Osteoblast (primary cell): Measurements from ENCODE around the gene OR5K2. TPM values are rescaled to one million over a fixed set of nuclear protein-coding genes. Genes with fewer than 3 reads are reported as not detected.

Experiments
- DNase-seq: peaks from one replicate; pipeline ENCODE4 v3.0.0; 2011; ENCODE audit warnings: low spot score, mixed read lengths; ENCODE audit not compliant: insufficient read length; ENCODE audit errors: missing footprints
- H2AFZ ChIP-seq: 2 replicates; pipeline ENCODE4 v1.6.0; 2011; ENCODE audit warnings: mild to moderate bottlenecking, low read length
- H3K27ac ChIP-seq: 2 replicates; pipeline ENCODE4 v1.5.1; 2011; ENCODE audit warnings: mild to moderate bottlenecking, low read depth, low read length, moderate library complexity
- H3K27me3 ChIP-seq: 2 replicates; pipeline ENCODE4 v1.6.0; 2012; ENCODE audit warnings: mild to moderate bottlenecking, control low read depth, inconsistent platforms, low read length, moderate library complexity; ENCODE audit not compliant: insufficient read depth
- H3K36me3 ChIP-seq: 2 replicates; pipeline ENCODE4 v1.5.1; 2011; ENCODE audit warnings: mild to moderate bottlenecking, low read length, control low read depth, moderate library complexity; ENCODE audit not compliant: insufficient read depth
- H3K4me1 ChIP-seq: 2 replicates; pipeline ENCODE4 v1.5.1; 2011; ENCODE audit warnings: mild to moderate bottlenecking, low read length, control low read depth, moderate library complexity; ENCODE audit not compliant: insufficient read depth
- H3K4me2 ChIP-seq: 2 replicates; pipeline ENCODE4 v1.6.0; 2011; ENCODE audit warnings: mild to moderate bottlenecking, low read length; ENCODE audit not compliant: insufficient read depth
- H3K4me3 ChIP-seq: fragments of 200-600 bp; sonication (generic); 3 replicates; pipeline ENCODE4 v1.5.1; 2012; ENCODE audit warnings: mild to moderate bottlenecking, low read length, inconsistent platforms; ENCODE audit not compliant: insufficient read depth
- H3K79me2 ChIP-seq: 2 replicates; pipeline ENCODE4 v1.6.0; 2012; ENCODE audit warnings: mild to moderate bottlenecking, low read length, control low read depth, inconsistent platforms; ENCODE audit not compliant: insufficient read depth
- H3K9me3 ChIP-seq: 2 replicates; pipeline ENCODE4 v1.5.1; 2011; ENCODE audit warnings: low read depth, low read length, control low read depth
- H4K20me1 ChIP-seq: 2 replicates; pipeline ENCODE4 v1.6.0; 2012; ENCODE audit warnings: mild to moderate bottlenecking, low read length, control low read depth; ENCODE audit not compliant: insufficient read depth
- CTCF ChIP-seq: IDR thresholded peaks from 2 replicates; pipeline ENCODE4 v1.5.1; 2011; ENCODE audit warnings: mild to moderate bottlenecking, low read depth, low read length, moderate library complexity; ENCODE audit errors: extremely low read depth
- total RNA-seq: library from RNA; depleted of rRNA; stranded (reverse); fragments of >200 nt; gene quantifications from 2 replicates; pipeline ENCODE4 v1.2.3, GENCODE V29; 2012

OR5K2 gene
- total RNA-seq, 1 donor: not detected

- DNase-seq: no peak
- Histone ChIP-seq H2AFZ (no peak overlapping the region), H3K4me3 (no peak overlapping the region)
These were observed 34.8 kb downstream of the OR5K2 start for GRCh38 chr3:98532275-98532637.

GRCh38 chr3:98532709-98533571 is 35.5 kb downstream of the OR5K2 start:
- no peak overlapping the region for H3K4me3 ChIP-seq
- no peak overlapping the region for H3K4me2 ChIP-seq
- no peak overlapping the region for H3K27ac ChIP-seq
- peaks cover 10% of the 10 kb centered on the region for H3K27me3 ChIP-seq
- no peak for TF ChIP-seq CTCF
- DNase-seq: no peak
- H3K9me3 ChIP-seq: no peaks in the 10 kb centered on the region
- no peak overlapping the region for H2AFZ ChIP-seq
- H3K79me2 ChIP-seq: no peaks in the 10 kb centered on the region
- H4K20me1 ChIP-seq: no peaks in the 10 kb centered on the region
- H3K36me3 ChIP-seq: no peaks in the 10 kb centered on the region
- H3K4me1 ChIP-seq: no peaks in the 10 kb centered on the region

More at GRCh38 chr3:98532275-98532637, 34.8 kb downstream of the OR5K2 start:
- peaks cover 12% of the 10 kb centered on the region for H3K27me3 ChIP-seq
- no peak overlapping the region for H3K27ac ChIP-seq
- no peak for TF ChIP-seq CTCF
- no peaks in the 10 kb centered on the region for H3K36me3 ChIP-seq
- H3K4me1 ChIP-seq: no peaks in the 10 kb centered on the region
- no peaks in the 10 kb centered on the region for H4K20me1 ChIP-seq
- H3K9me3 ChIP-seq: no peaks in the 10 kb centered on the region
- H3K79me2 ChIP-seq: no peaks in the 10 kb centered on the region
- H3K4me2 ChIP-seq: no peak overlapping the region

- Histone ChIP-seq H3K27me3 (peaks cover 5% of the 10 kb centered on the region), H3K27ac (no peak overlapping the region), H3K4me3 (no peak overlapping the region), H3K4me1 (no peaks in the 10 kb centered on the region), H3K36me3 (no peaks in the 10 kb centered on the region), H3K79me2 (no peaks in the 10 kb centered on the region), H4K20me1 (no peaks in the 10 kb centered on the region), H3K4me2 (no peak overlapping the region), H2AFZ (no peak overlapping the region), H3K9me3 (no peaks in the 10 kb centered on the region)
- TF ChIP-seq CTCF: no peak
- DNase-seq: no peak
These were observed 36.7 kb downstream of the OR5K2 start for GRCh38 chr3:98534168-98534567.

GRCh38 chr3:98534734-98535133 is 37.3 kb downstream of the OR5K2 start:
- Histone ChIP-seq H3K9me3 (no peaks in the 10 kb centered on the region), H2AFZ (no peak overlapping the region), H3K79me2 (no peaks in the 10 kb centered on the region), H3K4me1 (no peaks in the 10 kb centered on the region), H3K27me3 (peaks cover 5% of the 10 kb centered on the region), H3K4me2 (no peak overlapping the region), H3K27ac (no peak overlapping the region), H3K36me3 (no peaks in the 10 kb centered on the region), H4K20me1 (no peaks in the 10 kb centered on the region), H3K4me3 (no peak overlapping the region)
- no peak for TF ChIP-seq CTCF
- DNase-seq: no peak
